Kidney tubule cell (primary cell): ENCODE measurements around the gene CDH3.

Experiments
- DNase-seq: peaks from one replicate; pipeline ENCODE4 v3.0.0-alpha.2; 2018; ENCODE audit warnings: low spot score

The CDH3 gene

DNA sequence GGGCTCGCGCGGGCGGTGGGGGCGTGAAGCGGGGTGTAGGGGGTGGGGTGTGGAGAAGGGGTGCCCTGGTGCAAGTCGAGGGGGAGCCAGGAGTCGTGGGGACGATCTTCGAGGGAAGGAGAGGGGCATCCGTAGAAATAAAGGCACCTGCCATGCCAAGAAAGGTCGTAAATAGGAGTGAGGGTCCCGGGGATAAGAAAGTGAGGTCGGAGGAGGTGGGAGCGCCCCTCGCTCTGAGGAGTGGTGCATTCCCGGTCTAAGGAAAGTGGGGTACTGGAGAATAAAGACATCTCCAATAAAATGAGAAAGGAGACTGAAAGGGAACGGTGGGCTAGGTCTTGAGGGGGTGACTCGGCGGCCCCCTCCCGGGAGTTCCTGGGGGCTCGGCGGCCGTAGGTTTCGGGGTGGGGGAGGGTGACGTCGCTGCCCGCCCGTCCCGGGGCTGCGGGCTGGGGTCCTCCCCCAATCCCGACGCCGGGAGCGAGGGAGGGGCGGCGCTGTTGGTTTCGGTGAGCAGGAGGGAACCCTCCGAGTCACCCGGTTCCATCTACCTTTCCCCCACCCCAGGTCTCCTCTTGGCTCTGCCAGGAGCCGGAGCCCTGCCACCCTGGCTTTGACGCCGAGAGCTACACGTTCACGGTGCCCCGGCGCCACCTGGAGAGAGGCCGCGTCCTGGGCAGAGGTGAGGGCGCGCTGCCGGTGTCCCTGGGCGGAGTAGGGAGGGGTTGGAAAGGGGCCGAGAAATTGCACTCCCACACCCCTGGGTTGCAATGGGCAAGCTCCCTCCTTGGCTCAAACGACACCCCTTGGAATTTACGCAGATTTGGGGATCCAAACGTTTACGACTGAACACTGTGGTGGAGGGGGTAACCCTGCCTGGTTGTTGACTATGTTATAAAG is 92.9 kb downstream of the CDH3 start:
- peak; percentile 56 for DNase-seq

DNA sequence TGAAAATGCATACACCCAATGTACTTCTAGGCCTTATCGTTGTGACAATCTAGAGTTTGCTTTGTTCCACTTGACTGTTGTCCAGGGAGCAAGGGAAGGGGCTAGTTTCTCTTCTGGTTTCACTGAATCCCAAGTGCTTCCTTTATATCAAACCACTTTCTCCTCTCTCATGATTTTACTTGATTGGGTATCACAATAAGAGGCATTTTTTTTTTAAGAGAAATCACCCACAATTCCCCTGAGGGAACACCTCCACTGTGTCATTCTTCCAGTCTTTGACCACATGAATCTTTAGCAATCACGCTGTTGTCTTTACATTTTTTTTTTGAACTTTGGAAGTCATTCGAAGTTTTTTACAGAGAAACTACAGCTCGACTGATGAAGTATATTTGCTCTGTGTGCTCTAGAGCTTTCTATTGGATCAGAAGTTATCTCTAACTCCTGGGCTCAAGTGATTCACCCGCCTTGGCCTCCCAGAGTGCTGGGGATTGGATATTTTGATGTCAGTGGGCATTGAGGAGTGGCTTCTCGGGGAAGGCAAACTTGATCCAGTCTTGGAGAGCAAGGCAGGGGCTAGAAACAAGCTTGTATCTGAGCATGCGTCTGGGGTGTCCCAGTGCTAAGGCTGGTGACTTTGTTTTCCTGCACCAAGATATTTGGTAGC is 95.0 kb downstream of the CDH3 start:
- peak; percentile 87 for DNase-seq

DNA sequence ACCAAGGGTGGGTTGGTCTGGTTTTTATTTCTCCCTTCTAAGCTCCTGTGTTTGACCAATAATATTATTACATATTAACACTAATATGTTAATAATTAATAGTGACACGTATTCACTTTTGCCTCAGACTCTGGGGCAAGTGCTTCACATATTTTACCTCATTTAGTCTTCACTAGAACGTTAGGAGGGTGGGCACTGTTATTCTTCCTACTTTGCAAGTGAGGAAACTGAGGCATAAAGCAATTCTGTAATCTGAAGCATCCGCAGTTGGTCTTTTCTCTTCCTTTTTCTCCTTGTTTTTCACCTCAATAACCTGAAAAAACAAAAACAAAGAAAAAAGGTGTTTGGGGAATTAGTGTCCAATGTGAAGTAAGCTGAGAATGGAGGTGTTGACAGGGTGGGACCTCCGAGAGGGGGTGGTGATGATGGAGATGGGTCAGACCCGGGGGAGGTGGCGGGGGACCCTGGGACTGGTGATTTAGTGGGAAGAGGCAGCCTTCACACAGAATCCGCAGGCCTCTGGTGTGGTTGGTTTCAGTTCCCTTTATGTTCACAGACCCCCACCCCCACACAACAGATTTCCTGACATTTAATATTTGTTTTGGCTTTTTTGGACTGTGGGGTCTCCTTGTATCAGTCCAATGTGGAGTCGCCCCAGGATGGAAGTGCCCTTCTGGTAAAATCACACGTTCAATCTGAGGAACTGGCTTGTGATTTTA is 95.7 kb downstream of the CDH3 start:
- DNase-seq: no peak

DNA sequence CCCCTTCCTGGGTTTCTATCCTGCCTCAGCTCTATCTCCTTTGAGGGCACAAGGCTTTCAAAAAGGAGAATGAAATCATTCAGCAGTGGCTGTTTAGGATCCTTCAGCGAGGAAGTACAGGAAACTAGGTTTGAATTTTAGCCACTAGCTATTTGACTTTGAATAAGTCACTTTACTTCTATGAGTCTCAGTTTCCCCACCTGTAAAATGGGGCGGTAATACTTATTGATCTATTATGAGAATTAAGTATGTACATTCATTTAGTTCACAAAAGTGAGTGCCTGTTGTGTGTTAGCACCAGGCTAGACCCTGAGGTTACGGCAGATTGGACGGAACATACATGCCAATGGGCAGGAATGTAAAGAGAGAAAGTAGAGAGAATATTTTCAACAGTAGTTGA is 98.6 kb downstream of the CDH3 start:
- no peak for DNase-seq

DNA sequence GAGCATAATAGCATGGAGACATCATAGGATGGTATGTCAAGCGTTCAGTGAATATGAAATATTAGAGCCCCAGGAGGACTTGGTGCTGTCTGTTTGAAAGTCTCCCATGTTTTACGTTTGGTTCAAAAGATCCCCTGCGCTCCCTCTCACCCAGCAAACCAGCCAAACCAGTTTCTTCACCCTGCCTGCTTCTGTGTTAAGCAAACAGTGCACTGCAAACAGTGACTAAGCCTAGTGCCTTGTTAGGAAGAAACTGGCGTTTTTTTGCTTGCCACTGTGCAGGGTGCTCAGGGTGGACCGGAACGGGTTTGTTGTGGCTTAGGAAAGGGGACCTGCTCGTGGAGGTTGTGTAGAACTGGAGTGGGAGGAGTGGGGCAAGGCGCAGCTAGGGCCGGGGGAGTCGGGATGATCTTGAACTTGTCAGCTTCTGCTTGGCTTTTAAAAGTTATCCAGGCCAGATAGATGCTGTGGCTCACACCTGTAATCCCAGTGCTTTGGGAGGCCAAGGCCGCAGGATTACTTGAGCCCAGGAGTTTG is 99.7 kb downstream of the CDH3 start:
- DNase-seq: peak; percentile 82

DNA sequence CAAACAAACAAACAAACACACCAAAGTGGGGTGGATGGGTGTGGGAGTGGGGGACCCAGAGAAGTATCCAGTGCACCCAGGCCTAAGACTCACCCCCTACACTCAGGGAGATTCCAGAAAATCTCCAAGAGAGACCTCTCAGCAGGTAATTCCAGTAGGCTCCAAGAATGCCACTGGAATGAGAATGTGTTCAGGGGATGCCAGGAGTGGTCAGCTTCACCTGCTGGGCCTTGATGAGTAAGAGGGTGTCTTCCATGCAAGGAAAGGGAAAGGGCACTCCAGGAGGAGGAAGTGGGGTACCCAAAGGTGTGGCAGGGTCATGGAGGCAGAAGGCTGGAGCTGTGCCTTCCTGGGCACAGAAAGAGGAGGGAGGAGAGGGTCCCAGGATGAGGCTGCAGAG is 101.8 kb downstream of the CDH3 start:
- peak; percentile 73 for DNase-seq

- DNase-seq: no peak
These were observed 104.3 kb downstream of the CDH3 start for GRCh38 chr16:68749432-68749831.
